ENCODE measurements around the gene SEC14L6.

SEC14L6 gene

DNA sequence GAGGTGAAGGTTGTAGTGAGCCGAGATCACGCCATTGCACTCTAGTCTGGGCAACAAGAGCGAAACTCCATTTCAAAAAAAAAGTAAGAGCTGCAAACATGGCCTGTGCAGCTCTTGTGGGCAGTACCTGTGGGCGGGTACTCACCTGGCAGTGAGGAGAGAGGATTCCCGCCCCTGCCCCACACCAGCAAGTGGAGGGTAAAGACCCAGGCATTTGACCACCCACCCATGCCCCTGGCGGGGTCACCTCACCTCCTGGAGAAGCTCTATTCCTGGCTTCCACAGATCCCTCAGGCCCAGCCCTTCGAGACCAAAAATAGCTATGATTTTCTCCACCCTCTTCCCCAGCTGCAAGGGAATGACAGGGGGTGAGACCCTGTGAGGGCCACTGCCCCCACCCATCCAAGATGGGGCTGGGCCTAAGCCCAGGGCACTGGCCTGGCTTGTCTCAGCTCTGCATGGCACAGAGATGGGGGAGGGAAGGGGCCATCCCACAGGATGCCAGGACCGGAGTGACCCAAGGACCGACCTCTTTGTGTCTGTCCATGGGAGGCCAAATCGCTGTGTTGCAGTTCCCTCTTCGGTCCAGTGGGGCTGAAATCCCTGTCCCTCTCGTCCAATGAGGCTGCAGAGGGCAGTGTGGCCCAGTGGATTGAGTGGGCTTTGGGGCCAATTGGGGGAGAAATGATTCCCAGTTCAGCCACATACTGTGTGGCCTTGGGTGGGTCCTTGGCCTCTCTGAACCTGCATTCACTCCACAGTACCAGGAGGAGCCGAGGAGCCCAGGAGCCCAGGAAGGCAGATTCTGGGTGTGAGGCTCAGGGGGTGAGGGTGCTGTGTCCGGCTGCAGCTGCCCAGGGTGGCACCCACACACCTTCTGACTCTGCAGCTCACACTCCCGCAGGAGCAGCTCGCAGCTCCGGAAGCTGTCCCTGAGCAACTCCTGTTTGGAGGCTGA, 14.6 kb downstream of the SEC14L6 start:
- DNase-seq, result no peak

DNA sequence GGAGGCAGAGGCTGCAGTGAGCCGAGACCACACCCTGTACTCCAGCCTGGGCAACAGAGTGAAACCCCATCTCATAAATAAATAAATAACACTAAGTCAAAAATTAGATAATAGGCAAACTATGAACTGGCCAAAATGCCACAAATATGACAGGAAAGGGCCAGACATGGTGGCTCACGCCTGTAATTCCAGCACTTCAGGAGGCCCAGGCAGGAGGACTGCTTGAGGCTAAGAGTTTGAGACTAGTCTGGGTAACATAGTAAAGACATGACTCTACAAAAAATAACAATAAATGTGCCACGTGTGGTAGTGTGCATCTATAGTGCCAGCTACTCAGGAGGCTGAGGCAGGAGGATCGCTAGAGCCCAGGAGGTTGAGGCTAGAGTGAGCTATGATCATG, 19.9 kb downstream of the SEC14L6 start:
- DNase-seq, result no peak

DNA sequence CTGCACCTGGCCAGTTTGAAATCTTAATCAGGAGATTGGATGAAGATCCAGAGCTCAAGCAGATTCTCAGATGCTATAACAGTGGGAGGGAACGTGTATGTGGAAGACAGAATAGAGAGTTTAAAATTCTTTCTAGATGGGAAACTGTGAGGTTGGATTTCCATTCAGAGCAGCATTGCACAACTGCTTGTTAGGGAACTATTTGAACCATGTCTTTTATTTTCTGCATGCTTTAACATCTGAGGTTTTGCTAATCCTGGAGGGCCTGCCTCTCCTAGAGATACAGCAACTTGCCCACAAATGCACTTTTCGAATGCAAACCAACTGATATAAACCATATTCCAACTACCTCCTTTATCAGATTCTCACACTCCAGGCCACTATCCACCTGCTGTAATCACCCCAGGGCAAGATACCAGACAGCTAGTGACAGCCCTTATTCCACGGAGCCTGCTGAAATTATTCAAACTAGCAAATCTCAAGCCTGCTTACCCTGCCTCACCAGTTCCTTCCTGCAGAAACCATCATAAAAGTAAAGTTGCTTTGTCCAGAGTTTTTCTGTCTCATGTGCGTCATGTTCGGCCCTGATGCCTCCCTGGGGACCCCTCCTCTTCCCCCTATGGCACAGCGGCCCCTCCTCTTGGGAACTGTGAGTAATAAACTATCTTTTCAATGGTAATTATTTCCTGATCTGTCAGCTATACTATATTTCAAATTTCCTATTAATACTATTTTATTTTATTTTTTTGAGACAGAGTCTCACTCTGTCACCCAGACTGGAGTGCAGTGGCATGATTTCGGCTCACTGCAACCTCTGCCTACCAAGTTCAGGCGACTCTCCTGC, 22.7 kb downstream of the SEC14L6 start:
- no peak for DNase-seq

DNA sequence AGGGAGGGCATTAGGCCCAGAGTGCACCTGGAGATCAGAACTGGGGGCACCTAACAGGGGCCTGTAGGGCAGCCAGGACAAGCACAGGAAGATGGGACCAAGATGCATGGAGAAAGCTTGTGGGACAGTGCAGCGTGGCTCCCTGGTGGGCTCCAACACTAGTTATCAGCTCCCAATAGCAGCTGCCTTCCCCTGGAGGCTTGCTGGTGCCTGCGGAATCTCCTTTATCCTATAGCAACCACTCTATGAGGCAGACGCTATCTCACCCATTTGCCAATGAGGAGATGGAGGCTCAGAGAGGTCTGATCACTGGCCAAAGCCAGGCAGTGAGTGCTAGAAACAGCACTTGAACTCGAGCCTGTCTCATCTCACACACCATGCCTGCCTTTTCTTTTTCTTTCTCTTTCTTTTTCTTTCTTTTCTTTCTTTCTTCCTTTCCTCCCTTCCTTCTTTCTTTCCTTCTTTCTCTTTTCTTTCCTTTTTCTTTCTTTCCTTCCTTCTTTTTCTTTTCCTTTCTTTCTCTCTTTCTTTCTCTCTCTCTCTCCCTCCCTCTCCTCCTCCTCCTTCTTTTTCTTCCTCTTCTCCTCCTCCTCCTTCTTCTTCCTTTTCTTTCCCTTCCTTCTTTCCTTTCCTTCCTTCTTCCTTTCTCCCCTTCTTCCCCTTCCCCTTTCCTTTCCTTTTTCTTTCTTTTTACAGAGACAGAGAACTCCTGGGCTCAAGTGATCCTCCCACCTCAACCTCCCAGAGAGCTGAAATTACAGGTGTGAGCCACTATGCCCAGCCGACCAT, 25.0 kb downstream of the SEC14L6 start:
- no peak for DNase-seq

DNA sequence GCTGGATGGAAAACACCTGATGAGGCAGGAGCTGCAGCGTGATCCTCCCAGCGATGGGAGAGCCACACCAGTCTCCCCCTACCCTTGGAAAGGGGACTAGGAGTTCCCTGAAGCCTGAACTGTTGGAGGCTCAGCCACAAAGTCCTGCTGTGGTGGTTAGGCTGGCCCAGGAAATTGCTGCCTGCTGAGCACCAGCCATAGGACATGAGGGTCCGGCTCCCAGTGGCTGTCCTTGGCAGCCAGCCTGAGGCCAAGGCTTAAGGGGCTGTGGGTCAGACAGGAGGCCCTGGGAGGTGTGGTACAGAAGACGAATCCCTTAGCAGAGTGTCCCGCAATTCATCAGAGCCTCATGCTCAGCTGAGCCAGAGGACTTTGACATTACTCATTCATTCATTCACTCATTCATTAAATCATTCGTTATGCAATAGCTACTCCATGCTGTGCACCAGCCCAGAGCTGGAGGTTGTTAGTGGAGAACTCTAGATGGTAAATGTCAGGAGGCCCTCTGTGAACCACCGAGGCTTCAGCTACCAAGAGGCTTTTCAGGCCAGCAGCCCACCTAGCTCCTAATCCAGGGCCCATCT, 26.6 kb downstream of the SEC14L6 start:
- no peak for DNase-seq

DNA sequence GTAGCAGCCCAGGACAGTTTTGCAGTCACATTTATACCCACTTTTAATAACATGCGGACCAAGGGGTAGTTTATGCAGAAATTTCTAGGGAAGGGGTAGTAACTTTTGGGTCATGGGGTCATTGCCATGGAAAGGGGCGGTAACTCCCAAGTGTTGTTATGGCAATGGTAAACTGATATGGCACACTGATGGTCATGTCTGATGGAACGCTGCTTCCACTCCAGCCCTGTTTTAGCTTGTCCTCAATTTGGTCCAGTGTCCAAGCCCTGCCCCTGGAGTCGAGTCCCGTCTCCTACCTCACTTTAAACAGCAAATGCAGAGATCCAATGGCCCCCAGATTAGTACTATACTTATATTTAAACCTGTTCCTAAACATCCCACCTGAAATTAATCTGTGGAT, 29.8 kb downstream of the SEC14L6 start:
- no peak for DNase-seq

DNA sequence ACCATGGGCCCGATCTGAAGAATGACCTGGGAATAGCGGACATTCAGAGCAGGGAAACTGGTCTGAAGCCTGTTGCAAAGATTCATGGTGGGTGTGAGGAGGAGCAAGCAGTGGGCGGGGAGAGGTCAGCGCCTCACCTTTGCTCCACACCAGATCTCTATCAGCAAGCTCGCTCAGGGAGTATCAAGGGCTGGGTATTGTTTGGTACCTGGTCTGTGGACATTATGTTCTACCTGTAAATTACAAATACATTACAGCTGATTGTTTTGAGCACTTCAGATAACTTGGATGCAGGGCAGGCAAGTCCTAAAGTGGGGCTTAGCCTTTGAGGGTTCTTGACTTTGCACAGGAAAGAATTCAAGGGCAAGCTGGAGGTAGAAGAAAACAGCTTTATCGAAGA, 30.3 kb downstream of the SEC14L6 start:
- DNase-seq, result no peak

DNA sequence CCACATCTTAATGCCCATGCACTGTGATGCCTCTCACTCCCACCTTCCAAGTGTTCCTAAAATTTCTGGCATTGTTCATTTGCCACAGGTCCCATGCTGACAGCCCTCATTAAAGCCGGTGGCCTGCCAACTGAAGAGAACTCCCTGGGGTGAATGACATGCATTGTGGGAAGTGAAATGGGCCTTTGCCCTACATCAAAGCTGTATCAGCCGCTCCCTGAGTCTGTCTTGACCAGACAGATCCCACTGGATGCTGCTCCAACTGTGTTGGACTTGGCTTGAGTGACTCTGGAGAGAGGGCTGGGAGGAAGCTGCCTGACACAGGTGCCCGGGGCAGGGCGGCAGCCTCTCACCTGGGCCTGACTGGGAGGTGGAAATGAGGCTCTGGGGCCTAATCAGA, 32.3 kb downstream of the SEC14L6 start:
- DNase-seq, result no peak

DNA sequence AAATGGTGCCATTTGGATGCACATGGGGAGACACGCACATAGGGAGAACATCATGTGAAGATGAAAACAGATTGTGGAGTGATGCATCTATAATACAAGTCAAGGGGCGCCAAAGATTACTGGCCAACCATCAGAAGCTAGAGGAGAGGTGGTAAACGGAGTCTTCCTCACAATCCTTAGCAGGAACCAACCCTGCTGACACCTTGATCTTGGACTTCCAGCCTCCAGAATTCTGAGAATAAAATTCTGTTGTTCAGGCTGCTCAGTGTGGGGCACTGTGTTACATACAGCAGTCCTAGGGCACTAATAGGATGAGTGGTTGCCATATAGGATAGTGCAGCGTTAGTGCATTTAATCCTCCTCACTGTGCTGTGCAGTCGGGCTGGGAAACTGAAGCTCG, 33.1 kb downstream of the SEC14L6 start:
- DNase-seq, result no peak

DNA sequence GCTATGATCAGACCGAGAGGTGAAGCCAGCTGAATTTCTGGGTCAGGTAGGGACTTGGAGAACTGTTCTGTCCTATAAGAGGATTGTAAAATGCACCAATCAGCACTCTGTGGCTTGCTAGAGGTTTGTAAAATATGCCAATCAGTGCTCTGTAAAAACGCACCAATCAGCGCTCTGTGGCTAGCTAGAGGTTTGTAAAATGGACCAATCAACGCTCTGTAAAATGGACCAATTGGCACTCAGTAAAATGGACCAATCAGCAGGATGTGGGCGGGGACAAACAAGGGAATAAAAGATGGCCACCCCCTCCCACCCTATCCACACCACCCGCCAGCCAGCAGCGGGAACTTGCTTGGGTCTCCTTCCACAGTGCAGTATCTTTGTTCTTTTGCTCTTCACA, 34.6 kb downstream of the SEC14L6 start:
- DNase-seq, result no peak

DNA sequence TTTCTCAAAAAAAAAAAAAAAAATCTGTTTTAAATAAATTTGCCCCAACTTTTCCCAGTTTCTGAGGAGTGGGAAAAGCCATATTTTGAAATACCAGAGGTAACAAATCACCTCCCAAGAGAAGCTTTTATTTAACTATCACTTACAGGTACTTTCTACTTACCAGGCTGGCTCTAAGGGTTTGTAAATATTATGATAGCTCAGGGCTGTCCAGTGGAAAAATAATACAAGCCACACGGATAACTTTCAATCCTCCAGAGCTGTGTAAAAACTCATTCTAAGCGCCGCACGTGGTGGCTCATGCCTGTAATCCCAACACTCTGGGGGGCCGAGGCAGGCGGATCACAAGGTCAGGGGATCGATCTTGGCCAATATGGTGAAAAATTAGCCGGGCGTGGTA, 35.4 kb downstream of the SEC14L6 start:
- no peak for DNase-seq

DNA sequence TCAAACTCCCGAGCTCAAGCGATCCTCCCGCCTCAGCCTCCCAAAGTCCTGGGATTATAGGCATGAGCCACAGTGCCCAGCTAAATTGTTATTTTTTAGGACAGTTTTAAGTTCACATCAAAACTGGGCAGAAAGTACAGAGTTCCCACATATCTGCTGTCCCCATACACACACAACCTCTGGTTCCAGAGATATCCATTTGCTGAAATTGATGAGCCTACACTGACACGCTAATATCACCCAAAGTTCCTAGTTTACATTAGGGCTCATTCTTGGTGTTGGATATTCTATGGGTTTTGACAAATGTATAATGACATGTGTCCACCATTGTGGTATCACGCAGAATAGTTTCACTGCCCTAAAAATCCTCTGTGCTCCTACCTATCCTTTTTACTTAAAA, 38.3 kb downstream of the SEC14L6 start:
- DNase-seq, result no peak

DNA sequence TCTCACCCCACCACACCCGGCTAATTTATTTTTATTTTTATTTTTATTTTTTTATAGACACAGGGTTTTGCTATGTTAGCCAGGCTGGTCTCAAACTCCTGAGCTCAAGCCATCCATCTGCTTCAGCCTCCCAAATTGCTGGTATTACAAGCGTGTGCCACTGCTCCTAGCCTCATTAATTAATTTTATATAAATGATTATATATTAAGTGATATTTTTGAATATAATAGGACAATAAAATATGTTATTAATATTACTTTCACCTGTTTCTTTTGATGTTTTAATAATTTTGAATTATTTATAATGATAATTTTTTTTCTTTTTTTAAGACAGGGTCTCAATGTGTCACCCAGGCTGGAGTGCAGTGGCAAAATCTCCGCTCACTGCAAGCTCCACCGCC, 38.9 kb downstream of the SEC14L6 start:
- DNase-seq, result no peak

DNA sequence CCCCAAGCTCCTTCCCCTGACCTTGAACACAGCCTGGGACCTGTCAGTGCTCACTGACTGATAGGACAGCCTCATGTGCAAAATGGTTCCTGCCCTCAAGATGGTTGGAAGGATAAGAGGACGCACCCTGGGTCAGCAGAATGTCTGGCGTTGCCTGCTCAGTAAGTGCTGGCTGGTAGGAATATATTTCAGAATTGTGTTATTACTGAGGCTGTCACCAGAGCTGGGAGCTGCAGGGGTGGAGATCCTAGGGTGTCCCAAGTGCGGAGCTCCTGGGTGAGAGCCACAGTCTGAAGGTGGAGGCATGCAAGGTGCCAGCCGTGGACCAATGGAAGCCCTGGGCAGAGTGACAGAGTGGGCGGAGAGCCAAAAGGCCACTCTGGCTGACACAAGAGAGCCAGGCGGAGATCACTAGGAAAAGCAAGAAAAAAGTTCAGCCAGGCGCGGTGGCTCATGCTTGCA, 40.0 kb downstream of the SEC14L6 start:
- no peak for DNase-seq

DNA sequence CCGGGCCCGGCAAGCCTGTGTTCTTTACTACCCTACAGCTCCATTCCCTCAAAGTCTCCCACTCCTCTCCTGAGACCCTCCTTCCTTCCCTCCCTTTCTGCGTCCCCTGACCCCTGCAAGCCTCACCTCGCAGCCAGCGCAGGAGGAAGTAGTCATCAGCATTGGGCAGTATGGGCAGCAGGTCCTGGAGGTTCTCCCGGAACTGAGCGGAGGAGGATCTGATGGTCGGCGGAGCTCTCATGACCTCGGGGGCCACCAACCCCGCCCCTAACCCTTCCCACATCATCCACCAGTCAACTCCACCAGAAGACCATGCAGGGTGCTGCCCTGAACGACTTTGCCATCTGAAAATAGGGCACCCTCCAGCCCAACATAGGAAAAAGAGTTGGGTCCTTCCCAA, 43.0 kb downstream of the SEC14L6 start:
- no peak for DNase-seq

DNA sequence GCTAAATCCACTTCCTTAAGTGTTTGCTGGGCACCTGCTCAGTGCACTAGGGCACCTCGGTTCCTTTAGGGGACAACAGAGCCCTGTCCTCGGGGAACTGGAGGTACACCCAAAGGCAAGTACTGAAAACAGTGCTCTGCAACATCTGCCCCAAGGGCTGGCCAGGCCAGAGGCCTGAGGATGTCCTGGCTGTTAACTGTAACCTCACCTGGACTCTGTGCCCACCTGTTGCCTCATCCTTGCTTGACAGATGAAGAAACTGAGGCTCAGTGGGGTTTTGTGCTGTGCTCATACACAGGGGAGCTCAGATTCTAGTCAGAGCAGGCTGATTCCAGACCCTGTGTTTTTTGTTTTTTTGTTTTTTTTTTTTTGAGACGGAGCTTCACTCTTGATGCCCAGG, 43.6 kb downstream of the SEC14L6 start:
- DNase-seq, result no peak

DNA sequence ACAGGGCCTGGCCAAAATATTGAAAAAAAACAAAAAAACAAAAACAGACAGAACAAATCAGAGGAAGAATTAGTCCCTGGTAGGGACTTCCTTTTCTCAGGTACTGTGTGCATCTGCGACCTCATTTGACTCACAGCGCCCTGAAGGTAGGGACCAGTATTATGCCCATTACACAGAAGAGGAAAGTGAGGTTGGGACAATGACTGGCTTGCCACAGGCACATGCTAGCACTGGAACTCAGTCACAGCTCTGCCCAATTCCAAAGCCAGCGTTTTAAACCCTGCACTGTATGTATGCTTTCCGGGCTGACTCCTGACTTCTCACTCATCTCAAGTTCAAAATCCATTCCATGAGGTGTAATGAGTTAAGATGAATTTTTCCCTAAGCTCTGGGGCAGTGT, 44.4 kb downstream of the SEC14L6 start:
- no peak for DNase-seq

DNA sequence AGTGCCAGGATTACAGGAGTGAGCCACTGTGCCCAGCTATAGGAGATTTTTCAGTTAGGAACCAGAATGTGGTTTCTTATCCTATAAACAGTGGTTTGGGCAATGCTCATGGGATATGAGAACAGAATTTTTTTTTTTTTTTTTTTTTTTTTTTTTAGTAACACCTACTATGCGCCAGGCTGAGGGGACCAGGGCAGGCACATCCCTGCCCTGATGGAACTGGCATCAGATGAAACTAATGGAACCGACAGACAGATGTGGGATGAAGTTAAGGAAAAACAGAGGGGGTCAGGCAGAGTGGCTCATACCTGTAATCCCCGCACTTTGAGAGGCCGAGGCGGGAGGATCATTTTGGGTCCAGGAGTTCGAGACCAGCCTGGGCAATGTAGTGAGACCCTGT, 45.9 kb downstream of the SEC14L6 start:
- no peak for DNase-seq

DNA sequence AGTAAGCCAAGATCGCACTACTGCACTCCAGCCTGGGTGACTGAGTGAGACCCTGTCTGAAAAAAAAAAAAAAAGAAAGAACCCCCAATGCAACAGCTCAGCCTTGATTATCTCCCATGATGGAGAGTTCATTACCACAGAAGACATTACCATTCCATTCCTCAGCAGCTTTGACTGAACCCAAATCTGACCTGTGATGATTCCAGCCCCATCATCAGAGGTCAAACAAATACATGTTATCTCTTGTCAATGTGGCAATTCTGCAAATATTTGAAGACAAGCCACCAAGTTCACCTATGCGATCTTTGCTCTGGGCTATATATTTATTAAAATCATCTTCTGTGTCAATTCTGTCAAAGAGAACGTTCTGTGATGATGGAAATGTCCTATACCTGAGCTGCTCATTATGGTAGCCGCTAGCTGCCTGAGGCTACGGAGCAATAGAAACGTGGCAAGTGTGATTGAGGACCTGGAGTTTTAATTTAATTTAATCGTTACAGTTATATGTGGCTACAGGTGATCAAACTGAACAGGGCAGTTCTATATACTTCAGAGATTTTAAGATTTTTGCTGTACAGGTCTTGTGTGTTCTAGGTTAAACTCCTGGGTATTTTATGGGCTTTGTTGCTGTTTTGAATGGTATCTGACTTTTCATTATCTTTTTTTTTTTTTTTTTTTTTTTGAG, 48.9 kb downstream of the SEC14L6 start:
- DNase-seq, result no peak

DNA sequence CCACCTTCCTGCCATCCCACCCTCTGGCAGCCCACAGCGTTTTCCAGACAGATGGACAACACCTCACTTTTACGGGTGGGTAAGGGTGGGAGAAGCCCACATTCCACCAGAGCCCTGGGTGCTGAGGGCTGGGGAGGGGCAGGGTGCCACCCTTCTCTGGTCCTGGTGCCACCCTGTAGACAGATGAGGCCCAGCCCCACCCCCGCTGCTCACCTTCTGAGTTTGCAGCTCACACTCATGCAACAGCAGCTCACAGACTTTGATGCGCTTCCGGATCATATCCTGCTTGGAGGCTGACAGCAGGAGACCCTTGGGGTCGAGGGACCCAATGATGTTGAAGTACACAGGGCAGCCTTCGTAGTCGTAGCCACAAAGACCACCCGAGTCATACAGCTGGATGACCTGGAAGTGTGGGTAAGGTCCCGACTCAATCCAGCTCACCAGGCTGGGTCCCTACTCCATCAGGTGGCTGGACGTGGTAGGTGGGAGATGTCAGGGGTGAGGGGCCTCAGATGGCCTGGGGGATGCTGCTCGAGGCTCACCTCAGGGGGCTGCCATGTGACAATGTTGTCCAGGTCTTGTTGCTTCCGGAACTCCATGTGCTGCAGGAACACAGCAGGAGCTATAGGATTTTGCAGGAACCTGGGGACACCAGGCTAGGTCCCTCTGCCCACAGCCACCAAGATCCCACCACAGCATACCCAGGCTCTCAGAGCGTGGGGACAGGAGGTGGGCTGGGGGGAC, 51.3 kb downstream of the SEC14L6 start:
- no peak for DNase-seq

DNA sequence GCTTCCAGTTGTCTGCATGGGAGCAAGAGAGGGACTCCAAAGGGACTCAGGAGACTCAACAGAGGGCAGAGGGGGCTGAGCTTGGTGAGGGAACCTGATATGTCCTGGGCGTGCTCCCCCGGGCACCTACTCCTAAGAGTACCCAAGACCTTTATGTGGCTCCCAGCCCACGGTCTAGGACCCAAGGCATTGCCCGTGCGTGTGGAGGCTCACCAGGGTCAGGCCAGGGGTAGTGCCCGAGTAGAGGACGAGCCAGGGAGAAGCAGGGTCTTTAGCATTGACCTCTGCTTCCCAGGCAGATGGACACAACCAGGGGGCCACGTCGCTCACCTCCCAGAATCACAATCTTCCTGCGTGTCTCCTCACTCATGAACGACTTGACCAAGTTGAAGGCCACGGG, 54.4 kb downstream of the SEC14L6 start:
- DNase-seq, result no peak

Measured in suppressor macrophage treated with lipopolysaccharide for 4 hours (primary cell).